GM19438 (cell line): ENCODE results near the gene FGF16.
"Not testable (repeated sequence)": the region's sequence is repeated elsewhere in the genome, so short reads cannot be mapped to it uniquely, and the experiment has no call there.

Source experiments
- ATAC-seq: cut with Tn5 transposase; IDR thresholded peaks from one replicate; pipeline ENCODE4 v1.9.1; 2021; ENCODE audit warnings: low read depth; ENCODE audit not compliant: unreplicated experiment

The FGF16 gene

DNA sequence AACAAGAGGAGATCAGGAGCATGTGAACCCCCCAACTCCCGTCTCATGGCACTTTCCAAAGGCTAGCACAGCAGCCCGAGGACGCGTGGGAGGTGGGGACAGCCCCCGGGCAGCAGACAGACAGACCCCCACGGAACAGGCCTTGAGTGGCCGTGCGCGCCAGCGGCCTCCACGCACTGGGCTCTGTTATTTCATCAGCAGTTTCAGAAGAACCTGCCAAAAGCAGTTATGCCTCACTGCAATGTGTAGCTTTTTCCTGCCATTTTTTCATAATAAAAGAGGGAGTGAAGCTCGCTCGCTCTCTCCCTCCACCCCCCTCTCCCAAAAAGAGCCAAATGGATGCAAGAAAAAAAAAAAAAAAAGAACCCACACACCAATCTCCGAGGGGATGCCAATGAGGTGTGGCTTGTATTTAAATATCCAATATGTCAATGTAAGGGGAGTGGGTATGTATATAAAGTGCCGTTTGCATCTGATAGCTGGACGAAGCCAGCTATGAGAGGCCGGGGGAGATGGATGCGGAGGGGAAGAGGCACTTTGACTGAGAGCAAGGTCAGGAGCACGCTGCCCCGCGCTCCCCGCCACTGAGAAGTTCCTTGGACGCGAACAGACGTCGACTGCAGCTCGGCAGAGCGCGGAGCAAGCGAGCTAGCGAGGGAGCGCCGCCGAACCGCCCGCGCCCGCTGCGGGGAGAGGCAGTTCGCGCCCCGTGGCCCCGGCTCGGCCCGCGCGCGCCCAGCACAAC lies at the start of gene FGF16:
Gene FGF16, plus strand, starts transcription at position 482 of the 745 bp plus-strand sequence. CDS start 286 bp downstream, outside the sequence.
- no peak for ATAC-seq

DNA sequence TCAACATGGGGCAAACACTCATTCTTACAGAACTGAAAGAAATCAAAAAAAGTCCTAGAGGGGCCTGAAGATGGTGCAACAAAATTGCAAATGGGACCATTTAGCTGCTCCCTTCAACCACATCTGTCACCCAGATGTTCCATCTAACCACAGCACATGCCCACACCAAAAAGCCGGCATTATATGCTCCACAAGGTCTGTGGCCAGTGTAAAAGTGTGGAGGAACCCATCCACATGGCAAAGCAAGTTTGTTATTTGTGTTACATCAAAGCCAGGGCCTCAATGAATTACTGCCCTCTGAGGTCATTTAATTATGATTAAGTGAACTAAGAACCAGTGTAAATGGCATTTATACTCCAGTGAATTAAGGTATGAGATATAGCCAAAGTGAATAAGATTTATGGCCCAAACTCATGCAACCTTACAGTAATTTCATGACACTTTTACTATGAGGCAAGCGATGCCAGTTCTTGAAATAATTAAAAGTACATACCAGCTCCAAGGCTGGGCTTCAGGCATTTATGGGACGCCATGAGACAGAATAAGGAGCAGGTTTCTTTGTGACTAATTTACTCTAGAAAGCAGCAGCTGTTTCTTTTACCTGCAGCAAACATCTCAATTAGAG lies 48.7 kb upstream of the FGF16 start:
- no peak for ATAC-seq

DNA sequence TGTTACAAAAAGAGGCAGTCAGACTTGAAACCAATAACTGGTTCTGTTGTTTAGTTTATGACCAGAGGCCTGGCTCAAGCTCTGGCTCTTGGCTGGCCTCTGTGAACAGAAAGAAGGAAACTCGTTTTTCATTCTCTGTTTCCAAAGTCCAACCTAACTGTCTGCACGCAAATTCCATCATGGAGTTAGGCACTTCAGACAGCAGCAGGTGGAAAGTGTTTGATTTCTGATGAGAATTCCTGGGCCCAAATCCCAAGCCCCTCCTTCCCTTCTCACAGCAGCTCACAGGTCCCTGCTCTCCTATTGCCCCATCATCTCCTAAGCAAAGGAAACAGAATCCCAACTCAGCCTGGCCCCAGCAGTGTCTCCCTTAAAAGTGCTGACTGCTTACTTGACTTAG lies 42.8 kb upstream of the FGF16 start:
- no peak for ATAC-seq

DNA sequence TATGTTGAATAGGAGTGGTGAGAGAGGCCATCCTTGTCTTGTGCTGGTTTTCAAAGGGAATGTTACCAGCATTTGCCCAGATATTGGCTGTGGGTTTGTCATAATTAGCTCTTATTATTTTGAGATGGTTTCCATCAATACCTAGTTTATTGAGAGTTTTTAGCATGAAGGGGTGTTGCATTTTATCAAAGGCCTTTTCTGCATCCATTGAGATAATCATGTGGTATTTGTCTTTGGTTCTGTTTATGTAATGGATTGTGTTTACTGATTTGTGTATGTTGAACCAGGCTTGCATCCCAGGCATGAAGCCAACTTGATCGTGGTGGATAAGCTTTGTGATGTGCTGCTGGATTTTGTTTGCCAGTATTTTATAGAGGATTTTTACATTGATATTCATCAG lies 39.4 kb upstream of the FGF16 start:
- not testable (repeated sequence) for ATAC-seq

DNA sequence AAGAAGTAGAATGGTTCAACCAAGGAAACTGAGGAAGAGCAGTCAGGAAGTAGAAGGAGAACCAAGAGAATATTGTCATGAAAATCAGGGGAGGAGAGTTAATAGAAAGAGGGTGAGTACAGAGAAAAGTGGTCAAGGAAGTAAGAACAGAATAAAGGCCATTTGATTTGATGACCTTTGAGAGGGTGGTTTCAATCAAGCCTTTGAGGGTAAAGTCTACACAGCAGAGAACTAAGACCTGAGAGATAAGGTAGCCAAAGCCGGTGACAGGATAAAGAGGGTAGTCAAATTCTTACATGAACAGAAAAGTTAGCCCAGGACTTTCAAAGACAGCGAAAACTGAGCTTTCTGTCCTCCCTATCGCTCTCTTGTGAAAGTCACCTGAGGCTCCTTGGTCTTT lies 34.6 kb upstream of the FGF16 start:
- ATAC-seq: no peak

DNA sequence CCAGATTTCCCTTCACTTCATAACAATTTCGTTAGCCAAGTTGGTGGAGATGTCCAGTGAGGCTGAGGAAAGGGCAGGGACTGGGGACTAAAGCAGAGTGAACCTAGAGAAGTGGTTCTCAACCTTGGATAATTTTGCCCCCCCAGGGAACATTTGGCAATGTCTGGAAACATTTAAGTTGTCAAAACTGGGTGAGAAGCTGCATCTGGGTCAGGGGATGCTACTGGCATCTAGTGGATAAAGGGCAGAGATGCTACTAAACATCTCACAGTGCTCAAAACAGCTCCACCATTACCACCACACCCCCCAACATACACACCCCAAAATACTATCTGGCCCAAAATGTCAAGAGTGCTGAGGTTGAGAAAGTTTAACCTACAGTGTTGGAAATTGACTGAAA lies 32.0 kb upstream of the FGF16 start:
- no peak for ATAC-seq

DNA sequence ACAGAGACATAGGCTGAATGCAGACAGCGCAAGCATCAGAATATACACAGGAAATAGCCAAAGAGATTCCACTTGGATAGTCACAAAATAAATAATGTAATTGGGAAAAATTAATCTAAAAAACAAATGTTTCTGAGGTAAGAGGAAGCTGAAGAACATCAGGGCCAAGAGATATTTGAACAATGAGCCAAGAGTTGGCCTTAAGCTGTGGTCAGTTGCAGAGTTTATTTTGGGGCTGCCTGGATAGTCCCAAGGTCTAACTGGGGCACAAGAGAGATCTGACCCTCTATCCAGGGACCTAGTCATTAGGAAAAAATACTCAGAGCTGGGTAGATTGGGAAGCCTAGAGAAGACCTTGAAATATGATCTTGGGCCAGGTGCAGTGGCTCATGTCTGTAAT lies 31.3 kb upstream of the FGF16 start:
- ATAC-seq: no peak

DNA sequence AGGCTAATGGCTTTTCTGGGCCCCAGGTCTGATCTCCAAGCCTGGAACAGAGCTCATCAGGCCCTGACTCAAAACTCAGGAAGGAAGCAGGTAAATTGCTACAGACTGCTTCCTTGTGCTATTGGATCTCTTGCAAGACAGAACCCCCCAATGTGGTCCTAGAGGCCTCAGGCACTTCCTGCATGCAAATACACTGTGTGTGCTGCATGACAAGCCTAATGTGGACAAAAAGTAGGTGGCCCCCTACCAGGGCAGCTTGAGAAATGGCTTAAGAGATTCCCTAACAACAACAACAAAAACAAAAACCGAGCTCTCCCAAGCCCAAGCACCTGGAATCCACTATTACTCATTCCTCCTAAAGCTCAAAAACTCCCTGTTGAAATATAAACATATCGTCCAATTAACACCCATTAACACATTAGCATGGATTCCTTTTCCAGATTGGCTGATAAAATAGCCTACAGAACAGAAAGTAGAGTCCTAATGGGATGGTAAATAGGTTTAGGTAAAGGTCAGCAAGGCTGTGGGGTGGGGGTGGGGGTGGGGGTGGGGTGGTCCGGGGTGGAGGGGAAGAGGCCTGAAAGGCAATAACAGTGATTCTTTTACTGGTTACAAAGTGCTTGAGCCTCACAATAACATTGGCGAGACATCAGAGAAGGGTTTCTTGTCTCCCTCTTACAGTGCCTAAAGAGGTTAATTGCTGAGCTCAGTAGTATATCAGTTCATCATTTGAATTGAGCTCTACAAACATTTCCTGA lies 24.1 kb upstream of the FGF16 start:
- no peak for ATAC-seq

DNA sequence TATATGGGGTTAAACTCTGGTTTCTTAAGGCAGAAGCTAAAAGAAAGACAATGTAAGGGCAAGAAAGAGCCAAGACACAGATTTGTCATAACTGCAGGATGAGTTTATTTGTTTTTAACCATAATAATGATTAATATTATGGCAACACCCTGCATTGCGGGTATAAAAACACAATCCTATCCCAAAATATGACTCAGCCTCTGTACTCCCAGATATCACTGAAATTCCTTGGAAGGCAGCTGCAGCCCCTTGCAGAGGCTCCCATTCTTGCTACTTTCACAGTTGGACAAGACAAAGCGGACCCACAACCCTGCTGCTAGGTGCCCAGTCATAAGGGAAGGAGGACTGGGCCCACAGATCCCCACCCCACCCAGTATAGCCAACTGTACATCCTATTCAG lies 20.4 kb upstream of the FGF16 start:
- ATAC-seq: no peak

DNA sequence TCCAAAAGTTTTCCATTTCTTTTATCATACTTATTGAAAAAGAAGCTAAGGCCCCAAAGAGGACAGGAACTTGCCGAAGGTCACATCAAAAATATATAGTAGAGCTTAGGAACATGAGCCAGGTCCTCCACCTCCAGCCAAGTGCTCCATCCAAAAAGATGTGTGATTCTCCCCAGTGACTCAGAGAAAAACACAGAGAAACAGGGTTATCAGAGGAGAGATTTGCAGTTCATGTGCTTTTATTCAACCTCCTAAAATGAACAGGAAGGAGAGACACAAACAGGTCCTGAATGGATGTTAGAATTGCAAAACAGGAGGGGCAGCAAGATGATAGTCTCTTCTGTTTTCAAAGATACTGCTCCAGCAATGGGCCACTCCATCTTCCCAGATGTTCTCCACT lies 19.6 kb upstream of the FGF16 start:
- no peak for ATAC-seq

DNA sequence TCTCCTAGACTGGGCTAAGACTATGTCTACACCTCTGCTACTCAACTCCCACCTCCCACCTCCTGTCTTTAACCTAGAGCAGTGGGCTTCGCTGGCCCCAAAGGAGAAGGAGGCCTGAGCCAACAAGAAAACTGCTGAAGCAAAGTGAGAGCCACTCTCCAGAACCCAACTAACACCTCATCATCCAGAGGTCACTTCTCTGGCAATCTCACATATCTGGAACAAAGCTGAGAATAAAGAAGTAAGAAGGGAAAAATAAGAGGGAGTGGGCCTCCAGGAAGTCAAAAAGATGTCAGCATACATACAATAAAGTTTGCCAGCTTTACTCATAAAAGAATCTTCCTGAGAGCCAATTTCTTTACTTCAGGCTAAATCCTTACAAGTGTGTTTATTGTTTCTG lies 18.6 kb upstream of the FGF16 start:
- ATAC-seq: no peak

DNA sequence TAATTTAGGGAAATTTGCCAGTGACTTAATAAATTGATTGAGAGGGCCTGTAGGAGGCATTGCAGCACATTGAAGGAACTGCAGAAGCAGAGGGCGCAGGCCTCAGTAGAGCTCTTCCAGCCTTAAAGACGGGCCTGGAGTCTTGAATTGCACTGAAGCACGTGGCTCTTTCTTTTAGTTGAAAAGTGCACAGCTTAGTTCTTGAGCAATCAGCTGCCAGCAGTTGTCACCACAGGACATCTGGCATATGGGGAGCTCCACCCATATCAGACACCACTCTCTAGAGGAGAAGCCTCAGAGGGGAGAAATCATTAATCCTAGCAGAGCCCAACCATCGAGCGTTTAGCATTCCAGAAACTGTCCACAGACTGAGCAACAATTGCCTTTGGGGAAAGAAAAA lies 16.0 kb upstream of the FGF16 start:
- ATAC-seq: no peak

DNA sequence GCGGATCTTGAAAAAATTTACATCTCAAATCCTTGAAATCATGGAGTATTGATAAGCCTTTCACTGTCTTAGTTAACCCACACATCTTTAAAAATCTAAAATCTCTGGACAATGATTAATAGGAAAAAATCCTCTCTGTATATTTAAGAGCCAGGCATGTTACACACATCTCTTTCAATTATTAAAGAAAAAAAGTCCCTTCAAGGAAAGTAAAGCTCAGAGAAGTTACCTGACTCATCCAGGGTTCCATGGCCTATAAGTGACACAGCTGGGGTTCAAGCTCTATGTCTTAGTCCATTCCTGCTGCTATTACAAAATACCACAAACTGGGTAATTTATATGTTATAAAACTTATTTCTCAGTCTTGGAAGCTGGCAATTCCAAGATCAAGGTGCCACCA lies 14.2 kb upstream of the FGF16 start:
- no peak for ATAC-seq

DNA sequence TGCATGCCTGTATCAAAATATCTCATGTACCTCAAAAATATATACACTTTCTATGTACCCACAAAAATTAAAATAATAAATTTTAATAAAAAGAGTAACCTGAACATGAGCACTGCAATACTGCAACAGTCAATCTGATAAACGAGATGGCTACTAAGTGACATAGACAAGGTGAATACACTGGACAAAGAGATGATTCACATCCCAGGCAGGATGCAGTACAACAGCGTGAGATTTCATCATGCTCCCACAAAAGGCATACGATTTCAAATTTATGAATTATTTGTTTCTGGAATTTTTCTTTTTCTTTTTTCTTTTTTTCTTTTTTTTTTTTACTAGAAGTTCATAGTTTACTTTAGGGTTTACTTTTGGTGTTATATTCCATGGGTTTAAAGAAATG lies 12.2 kb upstream of the FGF16 start:
- ATAC-seq: no peak

DNA sequence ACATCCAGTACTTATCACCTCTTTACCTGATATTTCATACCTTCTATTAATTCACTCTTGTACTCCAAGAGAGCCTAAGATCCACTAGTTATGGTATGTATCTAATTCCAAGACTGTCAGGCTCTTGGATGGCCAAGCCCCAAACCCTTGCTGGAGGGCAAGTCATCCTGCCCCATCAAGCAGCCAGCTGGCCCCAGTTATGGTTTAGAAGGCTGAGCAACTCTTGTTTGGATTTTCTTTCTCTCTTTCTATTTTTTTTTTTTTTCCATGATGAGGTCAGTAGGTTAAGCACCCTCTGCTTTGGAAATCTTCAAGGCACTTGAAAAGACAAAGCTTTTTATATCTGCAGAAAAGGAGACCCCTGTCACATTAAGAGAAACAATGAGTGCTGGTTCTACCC lies 10.9 kb upstream of the FGF16 start:
- no peak for ATAC-seq

DNA sequence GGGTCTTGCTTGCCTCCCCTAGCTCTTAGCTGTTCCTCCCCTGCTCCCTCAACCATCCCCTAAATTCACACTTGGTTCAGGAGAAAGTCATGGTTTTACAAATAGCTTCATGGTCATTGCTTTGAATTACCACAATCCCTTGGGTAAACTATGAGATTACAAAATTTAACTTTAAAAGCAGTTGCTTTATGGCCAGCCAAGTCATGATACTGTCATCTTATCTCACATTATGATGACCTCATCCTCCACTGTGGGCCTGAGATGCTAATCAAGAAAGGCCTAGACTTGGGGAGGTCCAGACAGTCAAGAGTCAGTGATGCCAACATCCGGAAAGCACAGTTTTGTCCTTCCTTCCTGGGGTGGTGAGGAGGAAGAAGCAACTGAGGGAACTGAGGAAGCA lies 10.5 kb upstream of the FGF16 start:
- no peak for ATAC-seq

DNA sequence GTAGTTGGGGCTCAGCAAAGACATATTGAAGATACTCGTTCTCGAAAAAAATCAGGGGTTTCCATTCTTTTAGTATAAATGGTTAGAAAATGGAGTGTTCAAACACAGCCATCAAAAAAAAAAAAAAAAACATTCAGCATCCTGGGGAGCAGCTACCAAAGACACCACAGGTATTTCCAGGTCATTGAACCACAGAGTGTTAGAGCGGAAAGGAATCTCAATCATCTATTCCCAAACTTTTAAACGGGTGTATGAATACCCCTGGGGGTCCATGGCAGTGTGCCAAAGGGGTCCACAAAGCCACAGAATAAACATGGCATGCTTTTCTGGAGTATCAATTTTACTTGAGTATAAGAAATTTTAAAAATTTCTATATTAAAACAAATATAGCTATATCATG lies 6.9 kb upstream of the FGF16 start:
- no peak for ATAC-seq

DNA sequence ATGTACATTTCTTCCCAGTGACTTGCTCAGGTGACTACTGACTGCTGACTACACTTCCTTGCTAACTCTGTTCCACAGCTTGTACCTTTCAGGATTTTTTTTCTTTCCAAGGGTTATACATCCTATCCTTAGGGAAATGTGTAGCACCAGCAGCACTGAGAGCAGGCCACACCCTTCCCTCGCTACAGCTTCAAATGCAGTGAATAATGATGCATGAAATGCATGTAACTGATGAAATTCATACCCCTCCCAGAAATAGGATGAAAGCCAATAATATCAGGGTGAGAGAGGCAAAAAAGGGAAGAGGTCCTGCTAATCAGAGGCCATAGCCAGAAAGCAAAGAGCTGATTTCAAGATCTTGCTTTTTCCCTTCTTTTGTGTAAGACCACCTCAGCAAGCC lies 6.2 kb upstream of the FGF16 start:
- ATAC-seq: no peak

DNA sequence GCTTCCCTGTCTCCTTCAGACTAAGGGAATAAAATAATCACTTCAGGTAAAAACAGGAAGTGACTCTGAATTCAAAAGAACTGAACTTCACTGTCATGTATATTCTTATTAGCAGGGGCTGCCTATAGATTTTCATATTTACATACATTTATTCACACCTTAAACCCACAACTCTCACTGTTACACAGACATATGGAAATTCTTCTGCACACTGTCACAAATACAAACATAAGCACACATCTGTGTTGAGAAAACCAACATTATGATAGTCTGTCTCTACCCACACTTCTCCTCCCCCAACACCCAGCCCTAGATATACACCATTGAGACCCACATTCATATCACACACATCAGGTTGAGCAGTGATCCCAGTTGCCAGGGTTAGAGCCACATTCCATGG lies 5.7 kb upstream of the FGF16 start:
- ATAC-seq: no peak

DNA sequence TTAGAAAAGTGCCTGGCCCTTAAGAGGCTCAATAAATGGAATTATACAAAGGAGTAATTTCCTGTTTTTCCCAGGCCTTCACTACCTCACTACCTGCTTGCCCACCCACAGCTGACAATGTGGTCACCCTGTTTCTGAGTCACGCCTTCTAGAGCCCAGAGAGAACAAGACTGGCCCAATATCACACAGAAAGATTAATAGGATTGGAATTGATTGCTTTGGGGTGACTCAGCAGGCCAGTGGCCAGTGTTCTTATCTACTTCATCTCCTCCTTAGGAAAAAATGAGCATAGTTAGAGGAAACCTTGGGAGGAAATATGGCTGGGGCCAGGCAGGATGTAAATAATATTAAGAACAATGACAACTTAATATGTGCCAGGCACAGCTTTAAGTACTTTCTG lies 4.5 kb upstream of the FGF16 start:
- no peak for ATAC-seq

DNA sequence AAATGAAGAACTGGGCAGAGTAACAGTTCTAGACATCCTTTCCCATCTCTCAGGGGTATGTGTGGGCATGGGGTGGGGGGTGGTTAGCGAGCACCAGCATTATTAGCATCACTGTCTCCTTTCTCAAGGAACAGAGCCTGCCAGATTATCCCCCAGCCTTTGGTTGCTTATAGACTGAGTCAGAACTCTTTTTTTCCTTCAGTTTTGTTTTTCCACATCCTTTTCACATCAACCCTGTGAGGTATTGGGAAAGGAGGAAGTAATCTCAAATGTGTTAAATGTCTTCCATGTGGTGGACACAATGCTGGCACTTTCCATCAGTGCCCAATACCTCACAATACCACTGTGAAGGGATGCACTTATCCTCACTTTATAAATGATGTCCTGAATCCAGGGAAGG lies 3.1 kb upstream of the FGF16 start:
- no peak for ATAC-seq

DNA sequence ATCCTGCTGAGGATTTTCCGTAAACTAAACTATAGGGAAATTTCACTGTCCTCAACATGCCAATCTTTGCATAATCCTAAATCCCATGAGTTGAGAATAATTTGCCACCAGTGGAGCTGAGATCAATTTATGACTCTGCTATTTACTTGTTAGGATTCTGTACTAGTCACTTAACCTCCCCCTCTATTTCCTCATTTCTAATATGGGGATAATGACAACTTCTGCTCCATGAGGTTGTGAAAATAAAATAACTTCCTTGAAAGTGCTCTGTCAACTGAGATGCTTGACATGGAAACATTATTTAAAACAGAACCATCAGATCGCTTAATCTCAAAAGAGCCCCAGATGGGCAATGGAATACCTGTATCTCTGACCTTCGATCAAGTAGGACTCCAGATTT lies 2.6 kb upstream of the FGF16 start:
- ATAC-seq: no peak
